Fibroblast of skin of back (primary cell): Measurements from ENCODE around the gene RXRG.
A peak's percentile ranks its signal among the peaks of the same experiment; 100 is the strongest.

Experiments
- DNase-seq: peaks from one replicate; pipeline ENCODE4 v3.0.0-alpha.2; 2013

The RXRG gene

GRCh38 chr1:165408518-165408917 lies 36.4 kb downstream of the RXRG start:
- DNase-seq = peak; percentile 32

GRCh38 chr1:165407398-165407797 lies 37.5 kb downstream of the RXRG start:
- no peak for DNase-seq

GRCh38 chr1:165403835-165404482 lies 41.0 kb downstream of the RXRG start:
- no peak for DNase-seq

- DNase-seq = no peak
Measured at GRCh38 chr1:165402517-165403111, 42.3 kb downstream of the RXRG start.

GRCh38 chr1:165397944-165398343 lies 47.0 kb downstream of the RXRG start:
- peak; percentile 74 for DNase-seq

- DNase-seq = no peak
Measured at GRCh38 chr1:165395901-165396300, 49.0 kb downstream of the RXRG start.

GRCh38 chr1:165395478-165395877 lies 49.4 kb downstream of the RXRG start:
- DNase-seq = no peak

- peak; percentile 93 for DNase-seq
Measured at GRCh38 chr1:165392634-165393571, 52.0 kb downstream of the RXRG start.

GRCh38 chr1:165389609-165390008 lies 55.3 kb downstream of the RXRG start:
- DNase-seq = no peak

GRCh38 chr1:165387961-165388360 lies 57.0 kb downstream of the RXRG start:
- DNase-seq = no peak

- no peak for DNase-seq
Measured at GRCh38 chr1:165387505-165387904, 57.4 kb downstream of the RXRG start.

GRCh38 chr1:165383599-165384405 lies 61.1 kb downstream of the RXRG start:
- no peak for DNase-seq

- no peak for DNase-seq
Measured at GRCh38 chr1:165383067-165383466, 61.9 kb downstream of the RXRG start.

- no peak for DNase-seq
Measured at GRCh38 chr1:165381745-165382505, 63.0 kb downstream of the RXRG start.

GRCh38 chr1:165376811-165377311 lies 68.1 kb downstream of the RXRG start:
- DNase-seq = no peak

- peak; percentile 73 for DNase-seq
Measured at GRCh38 chr1:165376041-165376810, 68.7 kb downstream of the RXRG start.

- no peak for DNase-seq
Measured at GRCh38 chr1:165375623-165376022, 69.3 kb downstream of the RXRG start.

- no peak for DNase-seq
Measured at GRCh38 chr1:165371588-165372225, 73.2 kb downstream of the RXRG start.

GRCh38 chr1:165369255-165369848 lies 75.6 kb downstream of the RXRG start:
- peak; percentile 26 for DNase-seq
